NCI-H2227 treated with DMSO at 0.1 percent for 48 hours (cell line): ENCODE measurements around the gene AKR1B15.

Source experiments
- DNase-seq: peaks from one replicate; lab custom pipeline; 2025; lab: John Stamatoyannopoulos, UW

Gene AKR1B15

GRCh38 chr7:134618756-134619530, 70.0 kb downstream of the AKR1B15 start:
- DNase-seq, result no peak

- no peak for DNase-seq
Measured at GRCh38 chr7:134619627-134620331, 70.9 kb downstream of the AKR1B15 start.

- DNase-seq, result no peak
Measured at GRCh38 chr7:134622303-134622995, 73.5 kb downstream of the AKR1B15 start.

GRCh38 chr7:134623193-134623592, 74.3 kb downstream of the AKR1B15 start:
- DNase-seq, result no peak

GRCh38 chr7:134625550-134625949, 76.6 kb downstream of the AKR1B15 start:
- DNase-seq, result no peak

GRCh38 chr7:134627109-134627774, 78.3 kb downstream of the AKR1B15 start:
- no peak for DNase-seq

- no peak for DNase-seq
Measured at GRCh38 chr7:134627775-134628153, 78.9 kb downstream of the AKR1B15 start.

- DNase-seq, result no peak
Measured at GRCh38 chr7:134629445-134629844, 80.5 kb downstream of the AKR1B15 start.
